ENCODE results near the gene EYS. TPM values are rescaled to one million over a fixed set of nuclear protein-coding genes. Genes with fewer than 3 reads are reported as not detected.

The EYS gene
- total and polyA plus RNA-seq, 9 of the 15 experiments (the other 6 are each of a cell fraction or from before 2014, with no cell fraction given): 0.03 to 0.36 (median 0.10) TPM; not detected in 2

DNA sequence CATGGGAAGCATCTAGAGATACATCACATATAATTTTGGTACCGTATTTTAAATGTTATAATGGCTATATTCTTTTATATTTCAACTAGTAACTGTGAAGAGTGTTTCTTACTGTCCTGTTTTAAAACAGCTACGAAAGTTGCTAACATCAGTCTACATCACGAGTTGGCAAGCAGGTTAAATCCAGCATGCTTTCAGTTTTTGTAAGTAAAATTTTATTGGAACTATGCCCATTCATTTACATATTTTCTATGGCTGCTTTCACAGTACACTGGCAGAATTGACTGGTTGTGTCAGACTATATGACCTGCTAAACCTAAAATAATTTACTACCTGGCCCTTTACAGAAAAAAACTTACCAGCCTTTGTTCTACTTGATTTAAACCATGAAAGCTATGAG is 1593.3 kb downstream of the EYS start:
- BruUV-seq (replicated peaks): no TSS peak
- POLR2A ChIA-PET: no interaction called here
- FAIRE-seq: no peak

DNA sequence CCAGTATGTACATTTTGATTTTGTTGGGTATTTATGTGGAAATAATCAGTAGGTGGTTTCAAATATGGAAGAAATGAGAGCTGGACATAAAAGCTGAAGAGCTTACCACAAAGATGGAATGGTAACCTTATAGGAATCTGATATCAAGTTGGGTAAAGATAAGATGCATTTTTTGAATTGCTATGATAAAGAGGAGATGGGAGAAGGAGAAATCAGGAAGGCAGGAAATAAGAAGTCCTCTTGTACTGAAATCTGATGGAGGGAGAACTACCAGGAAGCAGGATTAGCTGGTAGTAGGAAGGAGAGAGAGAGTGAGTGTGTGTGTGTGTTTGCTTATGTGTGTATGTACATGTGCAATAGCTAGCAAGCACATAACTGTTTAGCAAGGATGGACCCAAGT is 1603.0 kb downstream of the EYS start:
- BruUV-seq (replicated peaks): no TSS peak
- TF ChIP-seq, protein P1, sequence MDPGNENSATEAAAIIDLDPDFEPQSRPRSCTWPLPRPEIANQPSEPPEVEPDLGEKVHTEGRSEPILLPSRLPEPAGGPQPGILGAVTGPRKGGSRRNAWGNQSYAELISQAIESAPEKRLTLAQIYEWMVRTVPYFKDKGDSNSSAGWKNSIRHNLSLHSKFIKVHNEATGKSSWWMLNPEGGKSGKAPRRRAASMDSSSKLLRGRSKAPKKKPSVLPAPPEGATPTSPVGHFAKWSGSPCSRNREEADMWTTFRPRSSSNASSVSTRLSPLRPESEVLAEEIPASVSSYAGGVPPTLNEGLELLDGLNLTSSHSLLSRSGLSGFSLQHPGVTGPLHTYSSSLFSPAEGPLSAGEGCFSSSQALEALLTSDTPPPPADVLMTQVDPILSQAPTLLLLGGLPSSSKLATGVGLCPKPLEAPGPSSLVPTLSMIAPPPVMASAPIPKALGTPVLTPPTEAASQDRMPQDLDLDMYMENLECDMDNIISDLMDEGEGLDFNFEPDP (CRISPR knock-in tag; IDR thresholded peaks at IDR 0.05): no peak
- TF ChIP-seq, protein P2, sequence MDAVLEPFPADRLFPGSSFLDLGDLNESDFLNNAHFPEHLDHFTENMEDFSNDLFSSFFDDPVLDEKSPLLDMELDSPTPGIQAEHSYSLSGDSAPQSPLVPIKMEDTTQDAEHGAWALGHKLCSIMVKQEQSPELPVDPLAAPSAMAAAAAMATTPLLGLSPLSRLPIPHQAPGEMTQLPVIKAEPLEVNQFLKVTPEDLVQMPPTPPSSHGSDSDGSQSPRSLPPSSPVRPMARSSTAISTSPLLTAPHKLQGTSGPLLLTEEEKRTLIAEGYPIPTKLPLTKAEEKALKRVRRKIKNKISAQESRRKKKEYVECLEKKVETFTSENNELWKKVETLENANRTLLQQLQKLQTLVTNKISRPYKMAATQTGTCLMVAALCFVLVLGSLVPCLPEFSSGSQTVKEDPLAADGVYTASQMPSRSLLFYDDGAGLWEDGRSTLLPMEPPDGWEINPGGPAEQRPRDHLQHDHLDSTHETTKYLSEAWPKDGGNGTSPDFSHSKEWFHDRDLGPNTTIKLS (IDR thresholded peaks at IDR 0.05; ENCODE audit: borderline replicate concordance, low read depth): no peak
- TF ChIP-seq ZSCAN32 (CRISPR knock-in tag; IDR thresholded peaks at IDR 0.05) (no peak), GATAD2A (IDR thresholded peaks at IDR 0.05) (no peak), ZKSCAN3 (CRISPR knock-in tag; IDR thresholded peaks at IDR 0.05) (no peak), IFI16 (CRISPR knock-in tag; IDR thresholded peaks at IDR 0.05) (no peak), MBD2 (IDR thresholded peaks at IDR 0.05; ENCODE audit: borderline replicate concordance, low read depth) (no peak), CXXC5 (CRISPR knock-in tag; IDR thresholded peaks at IDR 0.05) (no peak), SAP30 (IDR thresholded peaks at IDR 0.05; ENCODE audit: borderline replicate concordance, insufficient read depth, low read depth, low read length, poor library complexity, severe bottlenecking) (no peak), ZNF354B (CRISPR knock-in tag; IDR thresholded peaks at IDR 0.05) (no peak)
- TF ChIP-seq, protein P3, sequence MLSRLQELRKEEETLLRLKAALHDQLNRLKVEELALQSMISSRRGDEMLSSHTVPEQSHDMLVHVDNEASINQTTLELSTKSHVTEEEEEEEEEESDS (CRISPR knock-in tag; IDR thresholded peaks at IDR 0.05): no peak

More for the DNA sequence above, 1593.3 kb downstream of the EYS start:
- DNase-seq (ENCODE audit: extremely low read depth in 1 of 4, low spot score in 3 of 4): no peak
- H3K9me1 ChIP-seq (ENCODE audit: control insufficient read depth, insufficient read depth, low read length): no peaks in the 10 kb centered on the region
- H3K9me3 ChIP-seq (replicated peaks; ENCODE audit: control insufficient read depth, insufficient read depth, low read depth, low read length): no peaks in the 10 kb centered on the region; the same call in 1 of the 2 replicates
- H3K4me1 ChIP-seq (replicated peaks in 1 of 2; ENCODE audit: control insufficient read depth in 2 of 2, insufficient read depth in 2 of 2, low read length in 2 of 2): no peaks in the 10 kb centered on the region
- in situ Hi-C loops (cut with MboI) (no loop called here), intact Hi-C loops (cut with micrococcal nuclease) (no loop called here)
- no peak overlapping the region for H3K27ac ChIP-seq (ENCODE audit: extremely low read depth, low read depth, low read length)
- CTCF ChIA-PET (ENCODE audit: low intra/inter-chr PET ratio): no interaction called here
- no peak for ATAC-seq
- H3K9ac ChIP-seq (ENCODE audit: insufficient read depth in 1 of 2, low read depth in 2 of 2, low read length in 2 of 2): no peak overlapping the region
- no peak overlapping the region for H3K4me3 ChIP-seq
- no peaks in the 10 kb centered on the region for H4K20me1 ChIP-seq (replicated peaks; ENCODE audit: control insufficient read depth, insufficient read depth, low read length)
- TF ChIP-seq MCM2 (IDR thresholded peaks at IDR 0.05; ENCODE audit: low read depth) (no peak), STAT5B (CRISPR knock-in tag; IDR thresholded peaks at IDR 0.05) (no peak), ARID2 (IDR thresholded peaks at IDR 0.05) (no peak), ZNF76 (CRISPR knock-in tag; IDR thresholded peaks at IDR 0.05; ENCODE audit: borderline replicate concordance) (no peak), NCOA4 (IDR thresholded peaks at IDR 0.05; ENCODE audit: partially characterized antibody) (no peak), SRSF1 (IDR thresholded peaks at IDR 0.05; ENCODE audit: low read depth, low read length) (no peak), NCOA2 (IDR thresholded peaks at IDR 0.05; ENCODE audit: partially characterized antibody in 2 of 2) (no peak), MAFG (tag; conservative IDR thresholded peaks at IDR 0.05) (no peak), KAT2B (IDR thresholded peaks at IDR 0.05; ENCODE audit: low read depth, low read length) (no peak), KLF13 (tag; IDR thresholded peaks at IDR 0.05; ENCODE audit: borderline replicate concordance, low read depth) (no peak)
- no peak overlapping the region for H3K4me2 ChIP-seq (ENCODE audit: insufficient read depth, low read length)
- H3K27me3 ChIP-seq (ENCODE audit: control insufficient read depth in 2 of 2, insufficient read depth in 2 of 2, low read length in 2 of 2): no peaks in the 10 kb centered on the region
- WGBS (ENCODE audit: insufficient coverage, low coverage, missing lambda C conversion rate): 1% methylated on average over 3 of the region's 3 CpGs
- H2AFZ ChIP-seq (ENCODE audit: low read depth, low read length): no peak overlapping the region
- H3K79me2 ChIP-seq (ENCODE audit: control insufficient read depth, insufficient read depth, low read length): no peaks in the 10 kb centered on the region
- no peaks in the 10 kb centered on the region for H3K36me3 ChIP-seq (ENCODE audit: control insufficient read depth, insufficient read depth, low read length)

More for the DNA sequence above, 1603.0 kb downstream of the EYS start:
- ChIA-PET CTCF (ENCODE audit: low intra/inter-chr PET ratio) (no interaction called here), POLR2A (no interaction called here)
- FAIRE-seq (no peak), ATAC-seq (no peak), DNase-seq (ENCODE audit: extremely low read depth in 1 of 4, low spot score in 3 of 4) (no peak)
- intact Hi-C loops (cut with micrococcal nuclease) (no loop called here), in situ Hi-C loops (cut with MboI) (no loop called here)
- Histone ChIP-seq H3K27me3 (ENCODE audit: control insufficient read depth in 2 of 2, insufficient read depth in 2 of 2, low read length in 2 of 2) (no peaks in the 10 kb centered on the region), H3K4me2 (ENCODE audit: insufficient read depth, low read length) (no peak overlapping the region), H3K4me1 (replicated peaks in 1 of 2; ENCODE audit: control insufficient read depth in 2 of 2, insufficient read depth in 2 of 2, low read length in 2 of 2) (no peaks in the 10 kb centered on the region), H3K79me2 (ENCODE audit: control insufficient read depth, insufficient read depth, low read length) (no peaks in the 10 kb centered on the region), H3K9ac (ENCODE audit: insufficient read depth in 1 of 2, low read depth in 2 of 2, low read length in 2 of 2) (no peak overlapping the region), H3K9me3 (replicated peaks; ENCODE audit: control insufficient read depth, insufficient read depth, low read depth, low read length) (no peaks in the 10 kb centered on the region; the same call in 1 of the 2 replicates), H3K27ac (ENCODE audit: extremely low read depth, low read depth, low read length) (no peak overlapping the region), H3K9me1 (ENCODE audit: control insufficient read depth, insufficient read depth, low read length) (no peaks in the 10 kb centered on the region), H3K4me3 (no peak overlapping the region), H4K20me1 (replicated peaks; ENCODE audit: control insufficient read depth, insufficient read depth, low read length) (no peaks in the 10 kb centered on the region), H2AFZ (ENCODE audit: low read depth, low read length) (no peak overlapping the region), H3K36me3 (ENCODE audit: control insufficient read depth, insufficient read depth, low read length) (no peaks in the 10 kb centered on the region)
